ENCODE data around the gene GFRA3.

The GFRA3 gene

DNA sequence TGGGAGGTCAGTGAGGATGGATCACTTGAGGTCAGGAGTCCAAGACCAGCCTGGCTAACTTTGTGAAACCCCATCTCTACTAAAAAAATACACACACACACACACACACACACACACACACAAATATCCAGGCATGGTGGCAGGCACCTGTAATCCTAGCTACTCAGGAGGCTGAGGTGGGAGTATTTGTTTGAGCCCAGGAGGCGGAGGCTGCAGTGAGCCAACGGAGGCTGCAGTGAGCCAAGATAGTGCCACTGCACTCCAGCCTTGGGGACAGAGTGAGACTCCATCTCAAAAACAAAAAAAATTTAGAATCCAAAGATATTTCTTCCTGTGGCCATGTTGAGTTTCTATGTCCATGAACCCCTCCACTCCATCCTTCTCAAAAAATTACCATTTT, 39.8 kb downstream of the GFRA3 start:
- H4K20me1 ChIP-seq (ENCODE audit: low read depth, low read length), result no peaks in the 10 kb centered on the region
- no peak overlapping the region for H3K27ac ChIP-seq (ENCODE audit: low read depth, low read length)
- H3K27me3 ChIP-seq (ENCODE audit: low read length), result no peaks in the 10 kb centered on the region
- H2AFZ ChIP-seq (ENCODE audit: low read depth, low read length, severe bottlenecking), result no peak overlapping the region
- H3K36me3 ChIP-seq (ENCODE audit: low read length), result no peaks in the 10 kb centered on the region
- H3K4me2 ChIP-seq (ENCODE audit: low read depth, low read length, poor library complexity, severe bottlenecking), result no peak overlapping the region
- TF ChIP-seq, protein P1, sequence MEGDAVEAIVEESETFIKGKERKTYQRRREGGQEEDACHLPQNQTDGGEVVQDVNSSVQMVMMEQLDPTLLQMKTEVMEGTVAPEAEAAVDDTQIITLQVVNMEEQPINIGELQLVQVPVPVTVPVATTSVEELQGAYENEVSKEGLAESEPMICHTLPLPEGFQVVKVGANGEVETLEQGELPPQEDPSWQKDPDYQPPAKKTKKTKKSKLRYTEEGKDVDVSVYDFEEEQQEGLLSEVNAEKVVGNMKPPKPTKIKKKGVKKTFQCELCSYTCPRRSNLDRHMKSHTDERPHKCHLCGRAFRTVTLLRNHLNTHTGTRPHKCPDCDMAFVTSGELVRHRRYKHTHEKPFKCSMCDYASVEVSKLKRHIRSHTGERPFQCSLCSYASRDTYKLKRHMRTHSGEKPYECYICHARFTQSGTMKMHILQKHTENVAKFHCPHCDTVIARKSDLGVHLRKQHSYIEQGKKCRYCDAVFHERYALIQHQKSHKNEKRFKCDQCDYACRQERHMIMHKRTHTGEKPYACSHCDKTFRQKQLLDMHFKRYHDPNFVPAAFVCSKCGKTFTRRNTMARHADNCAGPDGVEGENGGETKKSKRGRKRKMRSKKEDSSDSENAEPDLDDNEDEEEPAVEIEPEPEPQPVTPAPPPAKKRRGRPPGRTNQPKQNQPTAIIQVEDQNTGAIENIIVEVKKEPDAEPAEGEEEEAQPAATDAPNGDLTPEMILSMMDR (IDR thresholded peaks at IDR 0.05; ENCODE audit: insufficient read depth, low read length, poor library complexity, severe bottlenecking), result no peak
- TF ChIP-seq EZH2phosphoT487 (conservative IDR thresholded peaks at IDR 0.05; ENCODE audit: low read length), result no peak
- H3K4me3 ChIP-seq (ENCODE audit: insufficient read depth, low read length, poor library complexity, severe bottlenecking), result no peak overlapping the region
- H3K9ac ChIP-seq (ENCODE audit: low read length), result no peak overlapping the region
- no peaks in the 10 kb centered on the region for H3K79me2 ChIP-seq (ENCODE audit: insufficient read depth, low read length)
- no peaks in the 10 kb centered on the region for H3K9me2 ChIP-seq (replicated peaks; ENCODE audit: insufficient read depth, low read length)
- no peaks in the 10 kb centered on the region for H3K9me3 ChIP-seq (ENCODE audit: insufficient read depth, low read length)
- no peaks in the 10 kb centered on the region for H3F3A ChIP-seq (ENCODE audit: insufficient read depth)

DNA sequence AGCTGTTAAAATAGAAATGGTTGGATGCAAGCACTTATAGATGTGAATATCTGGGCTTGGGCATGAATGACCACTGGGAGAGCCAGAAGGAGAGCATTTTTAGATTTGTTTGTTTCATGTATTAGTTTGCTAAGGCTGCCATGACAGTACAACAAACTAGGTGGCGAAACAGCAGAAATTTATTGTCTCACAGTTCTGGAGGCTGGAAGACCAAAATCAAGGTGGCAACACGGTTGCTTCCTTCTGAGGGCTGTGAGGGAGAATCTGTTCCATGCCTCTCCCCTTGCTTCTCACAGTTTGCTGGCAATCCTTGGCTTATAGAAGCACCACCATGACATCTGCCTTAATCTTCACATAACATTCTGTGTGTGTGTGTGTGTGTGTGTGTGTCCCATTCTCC, 41.1 kb downstream of the GFRA3 start:
- no peak overlapping the region for H3K9ac ChIP-seq (ENCODE audit: low read length)
- no peaks in the 10 kb centered on the region for H4K20me1 ChIP-seq (ENCODE audit: low read depth, low read length)
- no peak overlapping the region for H3K4me2 ChIP-seq (ENCODE audit: low read depth, low read length, poor library complexity, severe bottlenecking)
- H3K79me2 ChIP-seq (ENCODE audit: insufficient read depth, low read length), result no peaks in the 10 kb centered on the region
- no peaks in the 10 kb centered on the region for H3K9me3 ChIP-seq (ENCODE audit: insufficient read depth, low read length)
- no peak overlapping the region for H3K4me3 ChIP-seq (ENCODE audit: insufficient read depth, low read length, poor library complexity, severe bottlenecking)
- H3F3A ChIP-seq (ENCODE audit: insufficient read depth), result no peaks in the 10 kb centered on the region
- no peaks in the 10 kb centered on the region for H3K36me3 ChIP-seq (ENCODE audit: low read length)
- H3K9me2 ChIP-seq (replicated peaks; ENCODE audit: insufficient read depth, low read length), result no peaks in the 10 kb centered on the region
- no peak overlapping the region for H2AFZ ChIP-seq (ENCODE audit: low read depth, low read length, severe bottlenecking)
- H3K27ac ChIP-seq (ENCODE audit: low read depth, low read length), result no peak overlapping the region
- H3K27me3 ChIP-seq (ENCODE audit: low read length), result no peaks in the 10 kb centered on the region
- no peak for TF ChIP-seq EZH2phosphoT487 (conservative IDR thresholded peaks at IDR 0.05; ENCODE audit: low read length)
- TF ChIP-seq, protein P1 (IDR thresholded peaks at IDR 0.05; ENCODE audit: insufficient read depth, low read length, poor library complexity, severe bottlenecking), result no peak

DNA sequence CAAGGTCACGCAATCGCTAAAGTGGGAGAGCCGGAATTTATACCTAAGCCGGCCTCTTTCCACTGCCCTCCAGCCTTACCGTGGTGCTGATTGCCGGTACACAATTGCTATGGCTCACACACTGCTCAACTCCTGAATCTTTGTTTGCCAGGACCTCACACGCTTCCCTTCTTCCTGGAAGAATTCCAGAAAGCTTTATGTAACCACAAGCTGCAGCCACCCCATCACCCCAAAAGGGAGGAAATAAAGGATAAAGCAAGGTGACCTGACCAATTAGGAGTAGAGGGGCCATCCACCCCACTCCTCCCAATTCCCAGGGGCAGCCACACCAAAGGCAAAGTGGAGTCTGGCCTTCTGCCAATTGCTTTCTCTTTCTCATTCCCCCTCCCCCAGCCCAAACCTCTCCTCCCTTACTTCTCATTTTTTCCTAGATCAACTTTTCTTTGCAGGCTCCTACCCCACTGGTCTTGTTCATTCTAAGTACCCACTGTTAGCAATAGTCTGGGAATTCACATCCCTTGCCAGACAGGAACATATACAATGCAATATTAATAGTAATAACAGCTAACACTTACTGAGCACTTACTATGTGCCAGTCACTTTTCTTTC, 43.3 kb downstream of the GFRA3 start:
- TF ChIP-seq EZH2phosphoT487 (conservative IDR thresholded peaks at IDR 0.05; ENCODE audit: low read length), result no peak
- TF ChIP-seq, protein P1 (IDR thresholded peaks at IDR 0.05; ENCODE audit: insufficient read depth, low read length, poor library complexity, severe bottlenecking), result no peak
- no peaks in the 10 kb centered on the region for H3K9me2 ChIP-seq (replicated peaks; ENCODE audit: insufficient read depth, low read length)

More for the DNA sequence above, 43.3 kb downstream of the GFRA3 start:
- Histone ChIP-seq H3K9me3 (ENCODE audit: insufficient read depth, low read length) (0 out of 2 replicates have a peak, but pooled peaks cover 4% of the 10 kb centered on the region), H3K4me3 (ENCODE audit: insufficient read depth, low read length, poor library complexity, severe bottlenecking) (no peak overlapping the region), H3K4me2 (ENCODE audit: low read depth, low read length, poor library complexity, severe bottlenecking) (no peak overlapping the region), H2AFZ (ENCODE audit: low read depth, low read length, severe bottlenecking) (no peak overlapping the region), H3K27ac (ENCODE audit: low read depth, low read length) (no peak overlapping the region), H3F3A (ENCODE audit: insufficient read depth) (no peaks in the 10 kb centered on the region), H3K79me2 (ENCODE audit: insufficient read depth, low read length) (no peaks in the 10 kb centered on the region), H3K36me3 (ENCODE audit: low read length) (no peaks in the 10 kb centered on the region), H3K9ac (ENCODE audit: low read length) (no peak overlapping the region), H4K20me1 (ENCODE audit: low read depth, low read length) (no peaks in the 10 kb centered on the region), H3K27me3 (ENCODE audit: low read length) (no peaks in the 10 kb centered on the region)
